HepG2 (cell line): ENCODE measurements around the gene SNX30. TPM values are rescaled to one million over a fixed set of nuclear protein-coding genes. Genes with fewer than 3 reads are reported as not detected.

Source experiments
- BCLAF1 ChIP-seq: fragments of 450-650 bp; IDR thresholded peaks from 2 replicates; pipeline ENCODE4 v1.6.1; 2017; ENCODE audit warnings: mild to moderate bottlenecking
- GMEB1 ChIP-seq: sonication (generic); formaldehyde crosslinking; IDR thresholded peaks from 2 replicates; pipeline ENCODE4 v1.5.1; 2020; ENCODE audit warnings: missing genetic modification reagents, mild to moderate bottlenecking, borderline replicate concordance
- HMGXB3 ChIP-seq: sonication (generic); formaldehyde crosslinking; IDR thresholded peaks from 2 replicates; pipeline ENCODE4 v1.4.0; 2020; ENCODE audit warnings: missing genetic modification reagents, borderline replicate concordance
- HMGXB4 ChIP-seq, 2 experiments: sonication (generic) in 1 of 2; formaldehyde crosslinking in 1 of 2; IDR thresholded peaks; 2 replicates each; pipeline versions ENCODE4 v1.4.0 to v1.6.1; 2018 to 2020; ENCODE audit warnings: missing genetic modification reagents in 2 of 2, borderline replicate concordance in 1 of 2, low read depth in 1 of 2, mild to moderate bottlenecking in 1 of 2, missing biosample characterization in 1 of 2
- KAT7 ChIP-seq: IDR thresholded peaks from 2 replicates; pipeline ENCODE4 v1.6.1; 2018; ENCODE audit warnings: borderline replicate concordance, missing compliant biosample characterization
- MED8 ChIP-seq: sonication (generic); formaldehyde crosslinking; IDR thresholded peaks from 2 replicates; pipeline ENCODE4 v1.8.1; 2023; ENCODE audit warnings: mild to moderate bottlenecking, missing genetic modification reagents; ENCODE audit not compliant: insufficient replicate concordance
- MIER2 ChIP-seq: IDR thresholded peaks from 2 replicates; pipeline ENCODE4 v1.6.1; 2016; ENCODE audit warnings: missing biosample characterization, missing genetic modification reagents
- NCOR1 ChIP-seq: fragments of 200-600 bp; sonication (generic); IDR thresholded peaks from 2 replicates; pipeline ENCODE4 v1.7.0; 2017; ENCODE audit warnings: antibody characterized with exemption, low read length, borderline replicate concordance
- PHF8 ChIP-seq: sonication (generic); formaldehyde crosslinking; IDR thresholded peaks from 2 replicates; pipeline ENCODE4 v1.5.0; 2020; ENCODE audit warnings: missing genetic modification reagents
- THRA ChIP-seq: sonication (generic); formaldehyde crosslinking; IDR thresholded peaks from 2 replicates; pipeline ENCODE4 v1.4.0; 2020; ENCODE audit warnings: missing genetic modification reagents, borderline replicate concordance
- ZIK1 ChIP-seq: sonication (generic); formaldehyde crosslinking; IDR thresholded peaks from 2 replicates; pipeline ENCODE4 v1.5.0; 2020; ENCODE audit warnings: mild to moderate bottlenecking, low read depth, missing genetic modification reagents, borderline replicate concordance
- ZNF350 ChIP-seq: sonication (generic); formaldehyde crosslinking; IDR thresholded peaks from 2 replicates; pipeline ENCODE4 v1.4.0; 2020; ENCODE audit warnings: mild to moderate bottlenecking, low read depth, missing genetic modification reagents, borderline replicate concordance
- ZNF580 ChIP-seq: IDR thresholded peaks from 2 replicates; pipeline ENCODE4 v1.6.1; 2016; ENCODE audit warnings: low read depth, borderline replicate concordance
- ZNF777 ChIP-seq: sonication (generic); formaldehyde crosslinking; IDR thresholded peaks from 2 replicates; pipeline ENCODE4 v1.4.0; 2020; ENCODE audit warnings: missing genetic modification reagents
- polyA plus RNA-seq, 8 experiments: library from polyadenylated mRNA; depleted of rRNA in 3 of 8; stranded (reverse) in 7 of 8; unstranded in 1 of 8; fragments of >200 nt; fragmentation: Illumina TruSeq in 4 of 8; extraction: Trizol in 4 of 8; gene quantifications; 2 replicates each; pipeline versions ENCODE4 v1.2.1 to v1.2.3, GENCODE V29; 2011 to 2016; ENCODE audit warnings: low read depth in 4 of 8, missing spikeins in 1 of 8, mixed read lengths in 1 of 8; ENCODE audit not compliant: insufficient read depth in 1 of 8
- total RNA-seq, 5 experiments: library from RNA; depleted of rRNA; stranded (reverse); fragments of >200 nt; fragmentation: Illumina TruSeq; extraction: Trizol; gene quantifications; 2 replicates each; pipeline ENCODE4 v1.2.3, GENCODE V29; 2016; ENCODE audit warnings: low read depth in 1 of 5

SNX30 gene
- total and polyA plus RNA-seq, 2 of the 13 experiments (the other 11 are each of a cell fraction or from before 2014, with no cell fraction given): 4.4 to 12.4 TPM

GRCh38 chr9:112751056-112751795, 666 bp downstream of the SNX30 start (continued):
- TF ChIP-seq GMEB1 (CRISPR knock-in tag): 0 out of 2 replicates have a peak, but pooled peaks have one; percentile 30
- no peak for TF ChIP-seq BCLAF1
- TF ChIP-seq HMGXB4 (CRISPR knock-in tag; IDR thresholded peaks at IDR 0.05; ENCODE audit: borderline replicate concordance in 1 of 2, low read depth in 1 of 2): peak in 1 of 2 experiments; percentile 38; a peak in 2 of 4 replicates
- no peak for TF ChIP-seq NCOR1
- TF ChIP-seq HMGXB3 (CRISPR knock-in tag): no peak
- TF ChIP-seq MED8 (CRISPR knock-in tag): no peak
- TF ChIP-seq ZNF350 (CRISPR knock-in tag): peak; percentile 42
- 0 out of 2 replicates have a peak, but pooled peaks have one; percentile 17 for TF ChIP-seq MIER2 (CRISPR knock-in tag)
- 0 out of 2 replicates have a peak, but pooled peaks have one; percentile 25 for TF ChIP-seq ZNF580 (CRISPR knock-in tag)
- peak; percentile 30; the same call in 1 of the 2 replicates for TF ChIP-seq ZIK1 (CRISPR knock-in tag)
- no peak for TF ChIP-seq KAT7 (CRISPR knock-in tag)
- peak; percentile 43; the same call in 1 of the 2 replicates for TF ChIP-seq PHF8 (CRISPR knock-in tag)
- peak; percentile 79 for TF ChIP-seq ZNF777
- TF ChIP-seq THRA (CRISPR knock-in tag): 0 out of 2 replicates have a peak, but pooled peaks have one; percentile 6
